ENCODE measurements around the gene PRX.

Gene PRX

DNA sequence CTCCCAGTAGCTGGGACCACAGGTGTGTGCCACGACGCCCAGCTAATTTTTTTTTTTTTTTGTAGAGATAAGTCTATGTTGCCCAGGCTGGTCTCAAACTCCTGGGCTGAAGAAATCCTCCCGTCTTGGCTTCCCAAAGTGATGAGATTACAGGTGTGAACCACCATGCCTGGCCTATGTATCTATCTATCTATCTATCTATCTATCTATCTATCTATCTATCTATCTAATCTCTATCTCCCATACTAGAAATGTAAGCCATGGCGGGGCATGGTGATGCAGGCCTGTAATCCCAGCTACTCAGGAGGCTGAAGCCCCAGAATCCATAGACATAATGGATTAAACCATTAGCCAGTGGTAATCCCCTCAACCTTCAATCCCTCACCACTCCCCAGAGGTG is 37.5 kb upstream of the PRX start:
- 67 to 97% methylated on average over 1 to 3 of the region's 4 CpGs for WGBS, 2 experiments (ENCODE audit: insufficient coverage in 2 of 2)

GRCh38 chr19:40449506-40449905 is 36.3 kb upstream of the PRX start:
- Histone ChIP-seq H3K4me3 (ENCODE audit: extremely low read depth, insufficient read depth, low read length, poor library complexity, severe bottlenecking) (no peak overlapping the region), H3K36me3 (ENCODE audit: control insufficient read depth, insufficient read depth, low read length) (no peaks in the 10 kb centered on the region), H3K9me3 (ENCODE audit: control insufficient read depth, low read length) (no peaks in the 10 kb centered on the region), H3K27ac (ENCODE audit: low read depth, low read length, severe bottlenecking) (no peak overlapping the region), H3K4me1 (ENCODE audit: control insufficient read depth, insufficient read depth, low read length, poor library complexity, severe bottlenecking) (peaks cover 7% of the 10 kb centered on the region)
- WGBS, 2 experiments (ENCODE audit: insufficient coverage in 2 of 2) = 93 to 100% methylated on average over 2 of the region's 4 CpGs

More for the DNA sequence above, 37.5 kb upstream of the PRX start:
- Histone ChIP-seq H3K27ac (ENCODE audit: low read depth, low read length, severe bottlenecking) (no peak overlapping the region), H3K4me3 (ENCODE audit: extremely low read depth, insufficient read depth, low read length, poor library complexity, severe bottlenecking) (no peak overlapping the region), H3K4me1 (ENCODE audit: control insufficient read depth, insufficient read depth, low read length, poor library complexity, severe bottlenecking) (peaks cover 1% of the 10 kb centered on the region), H3K36me3 (ENCODE audit: control insufficient read depth, insufficient read depth, low read length) (no peaks in the 10 kb centered on the region), H3K9me3 (ENCODE audit: control insufficient read depth, low read length) (no peaks in the 10 kb centered on the region)

DNA sequence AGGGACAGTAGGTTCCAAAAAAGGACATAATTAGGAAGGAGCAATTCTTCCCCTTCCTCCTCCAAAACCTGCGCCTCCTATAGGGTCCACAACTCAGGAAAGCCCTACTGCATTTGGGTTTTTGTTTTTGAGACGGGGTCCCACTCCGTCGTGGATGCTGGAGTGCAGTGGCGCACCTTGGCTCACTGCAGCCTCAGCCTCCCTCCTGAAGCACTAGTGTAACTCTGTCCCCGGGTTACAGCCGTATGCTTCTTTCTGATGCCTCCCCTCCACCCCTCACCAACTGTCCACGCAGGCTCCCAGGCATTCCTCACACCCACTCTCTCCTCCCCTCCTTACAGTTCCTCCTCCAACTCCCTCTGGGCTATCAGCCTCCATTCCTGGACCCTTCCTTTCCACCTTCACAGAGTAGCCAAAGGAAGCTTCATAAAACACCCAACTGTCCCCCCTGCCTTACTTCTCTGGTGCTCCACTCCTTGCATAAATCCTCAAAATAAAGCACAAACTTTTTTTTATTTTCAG is 33.1 kb upstream of the PRX start:
- Histone ChIP-seq H3K27ac (ENCODE audit: low read depth, low read length, severe bottlenecking) (peak overlapping the region; percentile 77), H3K4me3 (ENCODE audit: extremely low read depth, insufficient read depth, low read length, poor library complexity, severe bottlenecking) (no peak overlapping the region), H3K9me3 (ENCODE audit: control insufficient read depth, low read length) (no peaks in the 10 kb centered on the region), H3K4me1 (ENCODE audit: control insufficient read depth, insufficient read depth, low read length, poor library complexity, severe bottlenecking) (peaks cover 16% of the 10 kb centered on the region), H3K36me3 (ENCODE audit: control insufficient read depth, insufficient read depth, low read length) (peaks cover 13% of the 10 kb centered on the region)
- WGBS, 2 experiments (ENCODE audit: insufficient coverage in 2 of 2) = 84 to 88% methylated on average over 8 of the region's 8 CpGs

GRCh38 chr19:40445780-40446262 is 32.6 kb upstream of the PRX start:
- no peaks in the 10 kb centered on the region for H3K9me3 ChIP-seq (ENCODE audit: control insufficient read depth, low read length)
- 63 to 80% methylated on average over 9 of the region's 9 CpGs for WGBS, 2 experiments (ENCODE audit: insufficient coverage in 2 of 2)
- peak overlapping the region; percentile 77 for H3K27ac ChIP-seq (ENCODE audit: low read depth, low read length, severe bottlenecking)
- peaks cover 18% of the 10 kb centered on the region for H3K36me3 ChIP-seq (ENCODE audit: control insufficient read depth, insufficient read depth, low read length)
- H3K4me3 ChIP-seq (ENCODE audit: extremely low read depth, insufficient read depth, low read length, poor library complexity, severe bottlenecking) = no peak overlapping the region
- peaks cover 16% of the 10 kb centered on the region for H3K4me1 ChIP-seq (ENCODE audit: control insufficient read depth, insufficient read depth, low read length, poor library complexity, severe bottlenecking)

GRCh38 chr19:40444825-40445312 is 31.7 kb upstream of the PRX start:
- WGBS, 2 experiments (ENCODE audit: insufficient coverage in 2 of 2) = 16 to 19% methylated on average over 14 to 15 of the region's 18 CpGs
- H3K4me1 ChIP-seq (ENCODE audit: control insufficient read depth, insufficient read depth, low read length, poor library complexity, severe bottlenecking) = peaks cover 16% of the 10 kb centered on the region
- peaks cover 28% of the 10 kb centered on the region for H3K36me3 ChIP-seq (ENCODE audit: control insufficient read depth, insufficient read depth, low read length)
- H3K4me3 ChIP-seq (ENCODE audit: extremely low read depth, insufficient read depth, low read length, poor library complexity, severe bottlenecking) = peak overlapping the region; percentile 100
- no peaks in the 10 kb centered on the region for H3K9me3 ChIP-seq (ENCODE audit: control insufficient read depth, low read length)
- peak overlapping the region; percentile 94 for H3K27ac ChIP-seq (ENCODE audit: low read depth, low read length, severe bottlenecking)

DNA sequence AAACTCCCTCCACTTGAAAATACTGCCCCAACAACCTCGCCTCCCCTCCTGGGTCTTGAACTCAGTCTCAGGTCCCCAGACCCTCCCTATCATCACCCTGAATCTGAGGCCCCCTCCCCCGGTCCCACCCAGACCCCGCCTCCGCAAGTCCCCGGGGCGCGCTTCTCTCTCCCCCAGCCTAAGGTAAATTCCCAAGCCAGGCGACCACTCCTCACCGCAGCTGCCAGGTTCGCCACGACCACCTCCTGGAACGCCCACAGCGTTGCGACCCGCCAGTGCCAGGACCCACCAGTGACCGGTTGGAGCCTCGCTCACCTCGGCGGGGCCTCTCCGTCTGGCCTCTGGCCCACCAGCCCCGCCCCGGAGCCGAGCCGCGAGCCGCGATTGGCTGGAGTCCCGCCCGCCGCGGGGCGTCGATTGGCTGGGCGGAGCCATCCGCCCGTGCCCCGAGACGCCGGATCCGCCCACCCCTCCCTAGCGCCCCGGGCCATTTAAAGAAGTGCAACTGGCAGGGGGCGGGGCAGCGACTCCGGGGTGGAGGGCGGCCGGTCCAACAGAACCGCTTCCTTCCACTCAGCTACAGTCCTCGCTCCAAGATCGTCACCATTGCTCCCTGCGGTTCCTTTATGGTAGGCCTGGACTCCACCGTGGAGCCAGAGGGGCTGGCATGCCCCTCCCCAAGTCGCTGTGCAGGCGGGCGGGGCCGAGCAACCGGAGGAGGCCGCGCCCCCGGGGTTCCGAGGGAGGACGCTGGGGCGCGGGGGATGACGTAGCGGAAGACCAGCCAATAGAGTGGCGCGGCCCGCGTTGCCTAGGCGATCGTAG is 31.0 kb upstream of the PRX start, which contains the start of gene SERTAD3:
TSS of gene SERTAD3 (minus strand) at position 336 of the 825 bp plus-strand sequence. CDS start 2,255 bp downstream, outside the sequence.
- Histone ChIP-seq H3K4me3 (ENCODE audit: extremely low read depth, insufficient read depth, low read length, poor library complexity, severe bottlenecking) (peak within 1 kb of the TSS; percentile 100), H3K36me3 (ENCODE audit: control insufficient read depth, insufficient read depth, low read length) (peaks cover 29% of the 10 kb centered on the region), H3K4me1 (ENCODE audit: control insufficient read depth, insufficient read depth, low read length, poor library complexity, severe bottlenecking) (peaks cover 16% of the 10 kb centered on the region), H3K9me3 (ENCODE audit: control insufficient read depth, low read length) (no peaks in the 10 kb centered on the region), H3K27ac (ENCODE audit: low read depth, low read length, severe bottlenecking) (peak within 1 kb of the TSS; percentile 94)
- 0% methylated on average over 45 to 68 of the region's 72 CpGs for WGBS, 2 experiments (ENCODE audit: insufficient coverage in 2 of 2)

GRCh38 chr19:40443131-40443999 is 30.2 kb upstream of the PRX start:
- peak overlapping the region; percentile 94 for H3K27ac ChIP-seq (ENCODE audit: low read depth, low read length, severe bottlenecking)
- H3K9me3 ChIP-seq (ENCODE audit: control insufficient read depth, low read length) = no peaks in the 10 kb centered on the region
- H3K4me3 ChIP-seq (ENCODE audit: extremely low read depth, insufficient read depth, low read length, poor library complexity, severe bottlenecking) = peak overlapping the region; percentile 100
- 0% methylated on average over 41 to 44 of the region's 52 CpGs for WGBS, 2 experiments (ENCODE audit: insufficient coverage in 2 of 2)
- peaks cover 29% of the 10 kb centered on the region for H3K36me3 ChIP-seq (ENCODE audit: control insufficient read depth, insufficient read depth, low read length)
- H3K4me1 ChIP-seq (ENCODE audit: control insufficient read depth, insufficient read depth, low read length, poor library complexity, severe bottlenecking) = peaks cover 16% of the 10 kb centered on the region

DNA sequence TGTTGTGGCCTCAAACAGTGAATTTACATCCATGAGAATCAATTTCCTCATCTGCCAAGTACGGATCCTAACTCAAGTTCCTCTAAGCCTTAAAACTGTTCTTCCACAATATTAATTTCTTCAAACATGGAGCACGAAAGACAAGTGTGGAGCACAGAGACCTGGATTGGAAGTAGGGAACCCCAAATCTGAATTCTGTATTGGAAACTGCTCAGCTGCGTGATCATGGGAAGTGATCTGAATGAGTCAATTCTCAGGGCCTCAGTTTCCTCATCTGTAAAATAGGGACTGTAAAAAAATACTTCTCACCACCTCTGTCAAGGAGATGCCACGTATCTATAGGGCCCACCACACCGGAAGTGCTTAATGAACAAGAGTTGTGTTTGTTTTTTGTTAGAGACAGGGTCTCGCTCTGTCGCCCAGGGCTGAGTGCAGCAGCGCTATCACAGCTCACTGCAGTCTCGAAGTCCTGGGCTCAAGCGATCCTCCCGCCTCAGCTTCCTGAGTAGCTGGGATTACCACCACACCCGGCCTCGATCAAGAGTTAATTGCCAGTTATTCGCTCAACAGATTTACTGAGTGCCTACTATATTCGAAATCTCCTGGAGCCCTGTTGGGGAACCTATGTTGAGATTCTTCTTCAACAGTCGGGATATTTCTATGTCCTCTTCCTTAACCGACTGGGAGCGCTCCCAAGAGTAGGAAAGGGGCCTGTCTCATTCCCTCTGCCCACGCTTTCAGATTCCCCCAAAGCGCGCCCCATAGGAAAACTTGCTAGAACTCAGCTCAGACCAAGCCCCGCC is 29.4 kb upstream of the PRX start:
- Histone ChIP-seq H3K4me3 (ENCODE audit: extremely low read depth, insufficient read depth, low read length, poor library complexity, severe bottlenecking) (peak overlapping the region; percentile 100), H3K9me3 (ENCODE audit: control insufficient read depth, low read length) (no peaks in the 10 kb centered on the region), H3K4me1 (ENCODE audit: control insufficient read depth, insufficient read depth, low read length, poor library complexity, severe bottlenecking) (peaks cover 16% of the 10 kb centered on the region), H3K27ac (ENCODE audit: low read depth, low read length, severe bottlenecking) (peak overlapping the region; percentile 55), H3K36me3 (ENCODE audit: control insufficient read depth, insufficient read depth, low read length) (peaks cover 29% of the 10 kb centered on the region)
- whole genome bisulfite sequencing, 2 experiments (ENCODE audit: insufficient coverage in 2 of 2) = 20 to 27% methylated on average over 17 to 18 of the region's 22 CpGs

GRCh38 chr19:40441719-40442253 is 28.6 kb upstream of the PRX start:
- H3K4me1 ChIP-seq (ENCODE audit: control insufficient read depth, insufficient read depth, low read length, poor library complexity, severe bottlenecking) = peaks cover 16% of the 10 kb centered on the region
- no peak overlapping the region for H3K4me3 ChIP-seq (ENCODE audit: extremely low read depth, insufficient read depth, low read length, poor library complexity, severe bottlenecking)
- 95 to 100% methylated on average over 6 to 7 of the region's 11 CpGs for WGBS, 2 experiments (ENCODE audit: insufficient coverage in 2 of 2)
- no peak overlapping the region for H3K27ac ChIP-seq (ENCODE audit: low read depth, low read length, severe bottlenecking)
- peaks cover 29% of the 10 kb centered on the region for H3K36me3 ChIP-seq (ENCODE audit: control insufficient read depth, insufficient read depth, low read length)
- H3K9me3 ChIP-seq (ENCODE audit: control insufficient read depth, low read length) = no peaks in the 10 kb centered on the region
